ENCODE results near the gene ZNF516. TPM values are rescaled to one million over a fixed set of nuclear protein-coding genes. Genes with fewer than 3 reads are reported as not detected.

ZNF516 gene
- total RNA-seq, 1 donor from 2014 or later, result 11.5 TPM

- H3K36me3 ChIP-seq, result peaks cover 47% of the 10 kb centered on the region
Measured at GRCh38 chr18:76356666-76357065, 138.4 kb downstream of the ZNF516 start.

GRCh38 chr18:76354348-76354747, 140.7 kb downstream of the ZNF516 start:
- no peak overlapping the region for H3K4me3 ChIP-seq
- DNase-seq, result no peak
- no peak for TF ChIP-seq CTCF (IDR thresholded peaks at IDR 0.05; ENCODE audit: borderline replicate concordance)
- H3K27ac ChIP-seq (replicated peaks), result no peak overlapping the region
- intact Hi-C loops (cut with micrococcal nuclease), result no loop called here
- peaks cover 30% of the 10 kb centered on the region for H3K36me3 ChIP-seq
- peaks cover 6% of the 10 kb centered on the region for H3K9me3 ChIP-seq (replicated peaks)
- peaks cover 7% of the 10 kb centered on the region for H3K27me3 ChIP-seq (ENCODE audit: low read depth)
- H3K4me1 ChIP-seq, result peaks cover under 1% of the 10 kb centered on the region

More at GRCh38 chr18:76356666-76357065, 138.4 kb downstream of the ZNF516 start:
- H3K4me3 ChIP-seq, result no peak overlapping the region
- peaks cover 6% of the 10 kb centered on the region for H3K9me3 ChIP-seq (replicated peaks)
- no peak for TF ChIP-seq CTCF (IDR thresholded peaks at IDR 0.05; ENCODE audit: borderline replicate concordance)
- no peaks in the 10 kb centered on the region for H3K27me3 ChIP-seq (ENCODE audit: low read depth)
- no peak for DNase-seq
- H3K27ac ChIP-seq (replicated peaks), result no peak overlapping the region
- intact Hi-C loops (cut with micrococcal nuclease), result no loop called here
- no peaks in the 10 kb centered on the region for H3K4me1 ChIP-seq

GRCh38 chr18:76353500-76353899, 141.5 kb downstream of the ZNF516 start:
- peaks cover 11% of the 10 kb centered on the region for H3K27me3 ChIP-seq (ENCODE audit: low read depth)
- peaks cover 8% of the 10 kb centered on the region for H3K4me1 ChIP-seq
- peaks cover 23% of the 10 kb centered on the region for H3K36me3 ChIP-seq
- no peak overlapping the region for H3K27ac ChIP-seq (replicated peaks)
- peaks cover 6% of the 10 kb centered on the region for H3K9me3 ChIP-seq (replicated peaks)
- no peak overlapping the region for H3K4me3 ChIP-seq
- intact Hi-C loops (cut with micrococcal nuclease), result no loop called here
- TF ChIP-seq CTCF (IDR thresholded peaks at IDR 0.05; ENCODE audit: borderline replicate concordance), result no peak
- DNase-seq, result no peak

- Histone ChIP-seq H3K9me3 (replicated peaks) (peaks cover 6% of the 10 kb centered on the region), H3K27me3 (ENCODE audit: low read depth) (peaks cover 16% of the 10 kb centered on the region), H3K4me1 (peaks cover 8% of the 10 kb centered on the region), H3K27ac (replicated peaks) (no peak overlapping the region), H3K4me3 (no peak overlapping the region), H3K36me3 (peaks cover 19% of the 10 kb centered on the region)
- intact Hi-C loops (cut with micrococcal nuclease), result no loop called here
- TF ChIP-seq CTCF (IDR thresholded peaks at IDR 0.05; ENCODE audit: borderline replicate concordance), result no peak
- no peak for DNase-seq
Measured at GRCh38 chr18:76353046-76353445, 142.0 kb downstream of the ZNF516 start.

GRCh38 chr18:76351961-76352581, 143.0 kb downstream of the ZNF516 start:
- Histone ChIP-seq H3K4me3 (no peak overlapping the region), H3K9me3 (replicated peaks) (peaks cover 6% of the 10 kb centered on the region), H3K27me3 (ENCODE audit: low read depth) (peaks cover 21% of the 10 kb centered on the region), H3K27ac (replicated peaks) (no peak overlapping the region), H3K36me3 (peaks cover 12% of the 10 kb centered on the region), H3K4me1 (peaks cover 8% of the 10 kb centered on the region)
- DNase-seq, result peak; percentile 43
- TF ChIP-seq CTCF (IDR thresholded peaks at IDR 0.05; ENCODE audit: borderline replicate concordance), result no peak
- intact Hi-C loops (cut with micrococcal nuclease), result no loop called here
